HL-60 (cell line): ENCODE data around the gene SIGLEC7.

ENCODE experiments used
- DNase-seq, 2 experiments: peaks; one replicate each; pipeline ENCODE4 v3.0.0-alpha.2; 2010 to 2020; ENCODE audit warnings: low read depth in 1 of 2, low spot score in 1 of 2
- H3K27ac ChIP-seq: fragments of 250-450 bp; sonication (Bioruptor Pico); replicated peaks from 2 replicates; pipeline ENCODE4 v1.5.1; 2020; ENCODE audit warnings: mild to moderate bottlenecking, moderate library complexity
- H3K27me3 ChIP-seq: fragments of 250-450 bp; sonication (Bioruptor Pico); 2 replicates; pipeline ENCODE4 v1.5.1; 2021; ENCODE audit warnings: mild to moderate bottlenecking, moderate library complexity; ENCODE audit not compliant: insufficient read depth, poor library complexity, severe bottlenecking
- H3K4me3 ChIP-seq: replicated peaks from 2 replicates; pipeline ENCODE4 v1.5.1; 2011; ENCODE audit warnings: mild to moderate bottlenecking, control low read depth, low read length; ENCODE audit not compliant: insufficient read depth
- GABPA ChIP-seq: IDR thresholded peaks from 2 replicates; pipeline ENCODE4 v1.6.1; 2012; ENCODE audit warnings: low read depth
- POLR2AphosphoS5 ChIP-seq: IDR thresholded peaks from 2 replicates; pipeline ENCODE4 v1.6.1; 2012; ENCODE audit warnings: low read depth
- SPI1 ChIP-seq: IDR thresholded peaks from 2 replicates; pipeline ENCODE4 v1.6.1; 2012; ENCODE audit warnings: low read depth, mild to moderate bottlenecking, borderline replicate concordance
- TF ChIP-seq, protein P1 (sequence below): IDR thresholded peaks from one replicate; pipeline ENCODE4 v1.5.1; 2011; ENCODE audit warnings: low read length, control low read depth, inconsistent platforms; ENCODE audit not compliant: insufficient read depth
- TF ChIP-seq, protein P2 (sequence below): IDR thresholded peaks from 2 replicates; pipeline ENCODE4 v1.6.1; 2012; ENCODE audit warnings: low read depth; ENCODE audit not compliant: insufficient replicate concordance

Gene SIGLEC7

DNA sequence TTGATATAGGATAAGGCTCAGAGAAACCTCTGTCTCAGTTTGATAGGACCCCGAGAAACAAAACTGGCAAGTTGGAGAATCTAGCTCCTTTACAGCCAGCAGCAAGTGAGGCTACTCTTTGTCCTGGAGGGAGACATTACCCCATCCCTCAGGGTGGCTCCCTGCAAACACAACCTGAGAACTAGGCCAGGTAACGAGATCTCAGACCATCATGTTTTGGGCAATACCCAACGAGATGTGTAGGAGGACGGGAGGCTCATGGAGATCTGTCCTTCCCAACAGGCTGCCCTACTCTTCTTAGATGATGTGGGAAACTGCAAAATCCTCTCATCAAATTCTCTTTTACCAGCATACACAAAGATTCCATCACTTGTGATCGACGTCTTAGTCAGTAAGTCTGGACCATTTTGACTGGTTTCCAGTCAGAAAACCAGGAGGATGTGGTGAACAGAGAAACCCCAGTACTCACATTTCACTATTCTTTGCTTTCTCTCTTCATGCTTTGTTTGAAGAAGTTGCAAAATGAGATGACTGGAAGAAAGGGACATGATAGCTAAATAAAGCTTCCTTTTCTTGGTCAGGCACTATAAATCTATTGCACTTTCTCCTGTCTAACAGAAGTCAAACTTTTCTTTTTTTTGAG, 27.9 kb upstream of the SIGLEC7 start:
- Histone ChIP-seq H3K27ac (no peak overlapping the region), H3K4me3 (no peak overlapping the region), H3K27me3 (no peaks in the 10 kb centered on the region)
- TF ChIP-seq, protein P1, sequence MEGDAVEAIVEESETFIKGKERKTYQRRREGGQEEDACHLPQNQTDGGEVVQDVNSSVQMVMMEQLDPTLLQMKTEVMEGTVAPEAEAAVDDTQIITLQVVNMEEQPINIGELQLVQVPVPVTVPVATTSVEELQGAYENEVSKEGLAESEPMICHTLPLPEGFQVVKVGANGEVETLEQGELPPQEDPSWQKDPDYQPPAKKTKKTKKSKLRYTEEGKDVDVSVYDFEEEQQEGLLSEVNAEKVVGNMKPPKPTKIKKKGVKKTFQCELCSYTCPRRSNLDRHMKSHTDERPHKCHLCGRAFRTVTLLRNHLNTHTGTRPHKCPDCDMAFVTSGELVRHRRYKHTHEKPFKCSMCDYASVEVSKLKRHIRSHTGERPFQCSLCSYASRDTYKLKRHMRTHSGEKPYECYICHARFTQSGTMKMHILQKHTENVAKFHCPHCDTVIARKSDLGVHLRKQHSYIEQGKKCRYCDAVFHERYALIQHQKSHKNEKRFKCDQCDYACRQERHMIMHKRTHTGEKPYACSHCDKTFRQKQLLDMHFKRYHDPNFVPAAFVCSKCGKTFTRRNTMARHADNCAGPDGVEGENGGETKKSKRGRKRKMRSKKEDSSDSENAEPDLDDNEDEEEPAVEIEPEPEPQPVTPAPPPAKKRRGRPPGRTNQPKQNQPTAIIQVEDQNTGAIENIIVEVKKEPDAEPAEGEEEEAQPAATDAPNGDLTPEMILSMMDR = no peak
- no peak for TF ChIP-seq GABPA
- TF ChIP-seq, protein P2, sequence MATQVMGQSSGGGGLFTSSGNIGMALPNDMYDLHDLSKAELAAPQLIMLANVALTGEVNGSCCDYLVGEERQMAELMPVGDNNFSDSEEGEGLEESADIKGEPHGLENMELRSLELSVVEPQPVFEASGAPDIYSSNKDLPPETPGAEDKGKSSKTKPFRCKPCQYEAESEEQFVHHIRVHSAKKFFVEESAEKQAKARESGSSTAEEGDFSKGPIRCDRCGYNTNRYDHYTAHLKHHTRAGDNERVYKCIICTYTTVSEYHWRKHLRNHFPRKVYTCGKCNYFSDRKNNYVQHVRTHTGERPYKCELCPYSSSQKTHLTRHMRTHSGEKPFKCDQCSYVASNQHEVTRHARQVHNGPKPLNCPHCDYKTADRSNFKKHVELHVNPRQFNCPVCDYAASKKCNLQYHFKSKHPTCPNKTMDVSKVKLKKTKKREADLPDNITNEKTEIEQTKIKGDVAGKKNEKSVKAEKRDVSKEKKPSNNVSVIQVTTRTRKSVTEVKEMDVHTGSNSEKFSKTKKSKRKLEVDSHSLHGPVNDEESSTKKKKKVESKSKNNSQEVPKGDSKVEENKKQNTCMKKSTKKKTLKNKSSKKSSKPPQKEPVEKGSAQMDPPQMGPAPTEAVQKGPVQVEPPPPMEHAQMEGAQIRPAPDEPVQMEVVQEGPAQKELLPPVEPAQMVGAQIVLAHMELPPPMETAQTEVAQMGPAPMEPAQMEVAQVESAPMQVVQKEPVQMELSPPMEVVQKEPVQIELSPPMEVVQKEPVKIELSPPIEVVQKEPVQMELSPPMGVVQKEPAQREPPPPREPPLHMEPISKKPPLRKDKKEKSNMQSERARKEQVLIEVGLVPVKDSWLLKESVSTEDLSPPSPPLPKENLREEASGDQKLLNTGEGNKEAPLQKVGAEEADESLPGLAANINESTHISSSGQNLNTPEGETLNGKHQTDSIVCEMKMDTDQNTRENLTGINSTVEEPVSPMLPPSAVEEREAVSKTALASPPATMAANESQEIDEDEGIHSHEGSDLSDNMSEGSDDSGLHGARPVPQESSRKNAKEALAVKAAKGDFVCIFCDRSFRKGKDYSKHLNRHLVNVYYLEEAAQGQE = no peak
- no peak for TF ChIP-seq POLR2AphosphoS5
- no peak for TF ChIP-seq SPI1
- DNase-seq = no peak

DNA sequence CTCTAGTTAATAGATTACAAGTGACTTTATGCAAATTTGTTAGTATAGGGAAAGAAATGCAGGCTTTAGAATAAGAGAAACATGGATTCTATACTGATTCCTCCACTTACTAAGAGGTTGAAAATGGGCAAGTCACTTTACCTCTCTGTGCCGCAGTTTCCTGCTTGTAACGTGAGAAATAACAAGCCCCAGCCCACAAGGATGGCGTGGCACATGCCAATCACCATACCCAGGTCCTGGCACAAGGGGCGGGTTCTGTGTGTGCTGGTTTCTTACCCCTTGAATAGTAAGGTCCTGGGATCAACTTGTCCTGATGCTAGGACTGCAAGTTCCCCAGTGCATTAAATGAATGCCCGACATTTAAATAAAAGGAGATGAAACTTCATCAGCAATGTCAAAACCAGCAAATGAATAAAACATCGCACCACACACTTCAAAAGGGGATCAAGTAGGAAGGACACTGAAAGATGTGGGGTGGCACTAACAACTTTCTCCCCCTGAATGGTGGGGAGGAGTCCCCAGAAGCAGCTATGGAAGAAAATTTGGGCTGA, 25.3 kb upstream of the SIGLEC7 start:
- no peak overlapping the region for H3K27ac ChIP-seq
- DNase-seq = no peak
- no peaks in the 10 kb centered on the region for H3K27me3 ChIP-seq
- TF ChIP-seq, protein P2 = no peak
- no peak for TF ChIP-seq SPI1
- TF ChIP-seq GABPA = no peak
- TF ChIP-seq, protein P1 = no peak
- no peak for TF ChIP-seq POLR2AphosphoS5
- H3K4me3 ChIP-seq = no peak overlapping the region

DNA sequence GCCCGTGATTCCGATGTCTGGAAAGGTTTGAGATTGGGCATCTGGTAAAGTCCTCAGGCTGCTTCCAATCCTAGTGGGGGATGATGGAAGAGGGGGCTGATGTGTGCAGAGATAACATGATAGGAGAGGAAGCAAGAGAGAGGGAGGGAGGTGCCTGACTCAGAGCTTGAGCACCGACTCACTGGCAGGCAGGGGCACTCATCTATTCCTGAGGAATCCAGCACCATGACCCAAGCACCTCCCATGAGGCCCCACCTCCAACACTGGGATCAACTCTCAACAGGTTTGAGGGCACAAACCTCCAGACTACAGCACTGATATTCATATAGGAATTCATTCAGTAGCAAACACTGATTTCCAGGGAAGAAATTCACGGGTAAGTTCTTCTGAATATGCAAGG, 23.0 kb upstream of the SIGLEC7 start:
- DNase-seq = no peak
- TF ChIP-seq GABPA = no peak
- TF ChIP-seq, protein P1 = no peak
- Histone ChIP-seq H3K4me3 (no peak overlapping the region), H3K27ac (no peak overlapping the region), H3K27me3 (no peaks in the 10 kb centered on the region)

DNA sequence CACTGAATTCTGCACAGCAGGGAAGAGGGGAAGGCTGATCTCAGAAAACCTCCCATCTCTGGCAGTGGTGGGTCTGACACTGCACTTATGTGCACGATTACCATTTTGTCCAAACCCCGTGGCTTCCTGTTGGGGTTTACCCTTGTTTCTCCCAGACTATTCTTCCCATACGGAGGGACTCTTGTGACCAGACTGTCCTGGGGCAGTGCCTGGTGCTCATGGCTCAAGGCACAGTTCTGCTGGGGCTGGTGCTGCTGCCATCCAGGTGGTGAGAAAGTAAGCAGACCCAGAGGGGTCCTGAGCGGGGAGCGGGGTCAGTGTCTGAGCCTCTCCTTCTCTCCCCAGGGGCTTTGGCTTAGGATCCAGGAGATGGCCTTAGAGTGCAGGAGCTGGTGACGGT, 22.5 kb upstream of the SIGLEC7 start:
- Histone ChIP-seq H3K4me3 (no peak overlapping the region), H3K27ac (no peak overlapping the region), H3K27me3 (no peaks in the 10 kb centered on the region)
- TF ChIP-seq GABPA (no peak), POLR2AphosphoS5 (no peak), SPI1 (no peak)
- TF ChIP-seq, protein P2 = no peak
- TF ChIP-seq, protein P1 = no peak
- no peak for DNase-seq
